OCI-LY7 (cell line): ENCODE data around the gene CRBN. TPM values are rescaled to one million over a fixed set of nuclear protein-coding genes. Genes with fewer than 3 reads are reported as not detected.
A peak's percentile ranks its signal among the peaks of the same experiment; 100 is the strongest.

Experiments used
- BruUV-seq: library from RNA; stranded (reverse); fragments of 400-500 nt; replicated peaks from 2 replicates; lab custom pipeline; 2021; lab: Mats Ljungman, UMichigan
- CTCF ChIA-PET: fragments of 300-600 bp; sonication (Branson Sonifier 250); formaldehyde crosslinking; loops from one replicate; lab custom pipeline; 2022; ENCODE audit warnings: antibody characterized with exemption; ENCODE audit not compliant: unreplicated experiment; lab: Charles Lee
- POLR2A ChIA-PET: fragments of 300-600 bp; sonication (Branson Sonifier 250); formaldehyde crosslinking; loops from one replicate; lab custom pipeline; 2022; ENCODE audit warnings: antibody characterized with exemption; lab: Charles Lee
- DNase-seq: peaks from one replicate; pipeline ENCODE4 v3.0.0-alpha.2; 2015; ENCODE audit warnings: low spot score
- H2AFZ ChIP-seq: fragments of 200-600 bp; sonication (generic), shearing (Covaris generic); 2 replicates; pipeline ENCODE4 v1.6.1; 2014; ENCODE audit warnings: mild to moderate bottlenecking, antibody characterized with exemption, low read length, moderate library complexity
- H3K27ac ChIP-seq: fragments of 200-600 bp; sonication (generic); 2 replicates; pipeline ENCODE4 v1.5.1; 2014; ENCODE audit warnings: mixed run types, low read depth, mild to moderate bottlenecking, moderate library complexity, low read length, inconsistent platforms; ENCODE audit not compliant: poor library complexity, severe bottlenecking
- H3K36me3 ChIP-seq: fragments of 200-600 bp; sonication (generic); 2 replicates; pipeline ENCODE4 v1.6.1; 2014; ENCODE audit warnings: mild to moderate bottlenecking, antibody characterized with exemption, low read length, moderate library complexity, mixed read lengths; ENCODE audit not compliant: insufficient read depth
- H3K4me1 ChIP-seq: fragments of 200-600 bp; sonication (generic); 2 replicates; pipeline ENCODE4 v1.5.1; 2014; ENCODE audit warnings: mild to moderate bottlenecking, low read length; ENCODE audit not compliant: insufficient read depth, poor library complexity, severe bottlenecking
- H3K4me2 ChIP-seq: fragments of 200-600 bp; sonication (generic); 2 replicates; pipeline ENCODE4 v1.6.1; 2014; ENCODE audit warnings: mild to moderate bottlenecking, low read length
- H3K4me3 ChIP-seq: fragments of 200-600 bp; sonication (generic); 2 replicates; pipeline ENCODE4 v1.5.1; 2014; ENCODE audit warnings: mild to moderate bottlenecking, low read depth, low read length; ENCODE audit not compliant: poor library complexity, severe bottlenecking
- H3K79me2 ChIP-seq: fragments of 200-600 bp; sonication (generic); 2 replicates; pipeline ENCODE4 v1.6.1; 2016; ENCODE audit warnings: low read depth, mild to moderate bottlenecking, low read length, moderate library complexity, mixed read lengths; ENCODE audit not compliant: insufficient read depth
- H3K9me2 ChIP-seq: fragments of 200-600 bp; sonication (generic); 2 replicates; pipeline ENCODE4 v1.6.1; 2016; ENCODE audit warnings: mild to moderate bottlenecking, low read length, mixed read lengths; ENCODE audit not compliant: insufficient read depth
- H3K9me3 ChIP-seq: fragments of 200-600 bp; sonication (generic); 2 replicates; pipeline ENCODE4 v1.6.1; 2014; ENCODE audit warnings: mild to moderate bottlenecking, mixed run types, low read length, mixed read lengths
- H4K20me1 ChIP-seq: fragments of 200-600 bp; sonication (generic); 2 replicates; pipeline ENCODE4 v1.6.1; 2014; ENCODE audit warnings: mild to moderate bottlenecking, antibody characterized with exemption, low read length, moderate library complexity, mixed read lengths; ENCODE audit not compliant: insufficient read depth
- EZH2phosphoT487 ChIP-seq: fragments of 200-600 bp; sonication (generic); IDR thresholded peaks from 2 replicates; pipeline ENCODE4 v1.6.1; 2018; ENCODE audit warnings: low read depth, borderline replicate concordance, mild to moderate bottlenecking, mixed run types, antibody characterized with exemption, low read length, moderate library complexity, mixed read lengths
- intact Hi-C: fragments of 100-400 bp; cut with micrococcal nuclease; formaldehyde crosslinking; loops from one replicate; pipeline ENCODE4 v1.10.0; 2022; ENCODE audit not compliant: unreplicated experiment
- total RNA-seq, 2 experiments: library from RNA; depleted of rRNA in 1 of 2; stranded (reverse); fragments of >200 nt in 1 of 2; shearing (Covaris generic) in 1 of 2; gene quantifications; 2 replicates each; pipeline ENCODE4 v1.2.3, GENCODE V29; 2014 to 2022
- TF ChIP-seq, protein P1 (sequence below): fragments of 200-600 bp; sonication (generic); conservative IDR thresholded peaks from 2 replicates; pipeline ENCODE4 v1.5.1; 2014; ENCODE audit warnings: mild to moderate bottlenecking, antibody characterized with exemption, low read length, moderate library complexity, mixed read lengths

CRBN gene
- total RNA-seq, 2 experiments from 2014 or later, result 23.5 to 32.5 TPM

DNA sequence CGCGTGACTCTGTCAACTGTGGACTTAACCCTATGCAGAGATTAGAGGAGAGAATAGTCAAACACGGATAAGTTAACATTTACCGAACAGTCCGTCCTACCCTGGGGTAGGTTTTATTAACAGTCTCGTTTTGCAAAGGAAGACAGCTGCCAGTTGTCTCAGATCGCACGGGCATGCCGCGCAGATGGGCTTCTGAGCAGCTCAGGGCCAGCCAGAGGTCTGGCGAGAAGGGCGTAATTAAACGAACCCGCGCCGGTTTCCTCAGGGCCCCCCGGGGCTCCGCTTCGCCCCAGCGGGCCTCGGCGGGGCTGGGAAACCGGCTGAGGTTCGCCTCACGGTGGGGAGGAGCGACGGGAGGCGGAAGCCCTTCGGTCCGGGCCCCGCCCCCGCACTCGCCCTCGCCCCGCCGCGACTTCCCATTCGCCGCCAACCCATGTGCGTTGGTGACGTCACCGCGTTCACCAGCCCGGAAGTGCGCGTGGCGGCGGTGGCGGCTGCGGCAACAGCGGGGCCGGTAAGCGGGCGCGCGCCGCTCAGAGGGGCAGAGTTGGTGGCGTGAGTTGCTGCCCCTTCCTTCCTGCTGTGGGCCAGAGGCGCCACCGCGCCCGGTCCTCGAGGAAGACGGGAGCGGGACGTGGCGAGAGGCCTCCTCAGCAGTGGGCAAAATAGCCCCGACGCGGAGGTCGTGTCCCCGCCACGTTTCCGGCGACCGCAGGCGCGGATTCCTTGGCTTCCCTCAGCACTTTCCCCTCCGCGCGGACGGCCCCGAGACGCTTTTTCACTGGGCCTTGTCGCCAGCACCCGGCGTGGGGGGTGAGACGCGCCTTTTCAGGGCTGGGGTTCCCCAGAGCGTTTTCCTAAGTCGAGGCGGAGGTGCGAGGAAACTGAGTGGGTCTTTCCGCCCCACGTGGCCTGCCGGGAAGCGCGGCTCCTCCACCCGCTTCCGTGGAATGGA, 52.7 kb downstream of the CRBN start, which contains the start of gene TRNT1:
TRNT1 (plus strand) TSS at position 464 of the 955 bp plus-strand sequence. CDS start 2,101 bp downstream, outside the sequence.
- DNase-seq, result peak; percentile 94
- Histone ChIP-seq H2AFZ (peak within 1 kb of the TSS; percentile 92), H3K27ac (peak within 1 kb of the TSS; percentile 60), H3K9me2 (no peaks in the 10 kb centered on the region), H3K36me3 (peaks cover 29% of the 10 kb centered on the region), H3K4me2 (peak within 1 kb of the TSS; percentile 82), H4K20me1 (no peaks in the 10 kb centered on the region), H3K9me3 (no peaks in the 10 kb centered on the region), H3K4me3 (peak within 1 kb of the TSS; percentile 91), H3K79me2 (peaks cover 34% of the 10 kb centered on the region), H3K4me1 (peaks cover 20% of the 10 kb centered on the region)
- TF ChIP-seq EZH2phosphoT487, result no peak
- TF ChIP-seq, protein P1, sequence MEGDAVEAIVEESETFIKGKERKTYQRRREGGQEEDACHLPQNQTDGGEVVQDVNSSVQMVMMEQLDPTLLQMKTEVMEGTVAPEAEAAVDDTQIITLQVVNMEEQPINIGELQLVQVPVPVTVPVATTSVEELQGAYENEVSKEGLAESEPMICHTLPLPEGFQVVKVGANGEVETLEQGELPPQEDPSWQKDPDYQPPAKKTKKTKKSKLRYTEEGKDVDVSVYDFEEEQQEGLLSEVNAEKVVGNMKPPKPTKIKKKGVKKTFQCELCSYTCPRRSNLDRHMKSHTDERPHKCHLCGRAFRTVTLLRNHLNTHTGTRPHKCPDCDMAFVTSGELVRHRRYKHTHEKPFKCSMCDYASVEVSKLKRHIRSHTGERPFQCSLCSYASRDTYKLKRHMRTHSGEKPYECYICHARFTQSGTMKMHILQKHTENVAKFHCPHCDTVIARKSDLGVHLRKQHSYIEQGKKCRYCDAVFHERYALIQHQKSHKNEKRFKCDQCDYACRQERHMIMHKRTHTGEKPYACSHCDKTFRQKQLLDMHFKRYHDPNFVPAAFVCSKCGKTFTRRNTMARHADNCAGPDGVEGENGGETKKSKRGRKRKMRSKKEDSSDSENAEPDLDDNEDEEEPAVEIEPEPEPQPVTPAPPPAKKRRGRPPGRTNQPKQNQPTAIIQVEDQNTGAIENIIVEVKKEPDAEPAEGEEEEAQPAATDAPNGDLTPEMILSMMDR, result no peak
- intact Hi-C loops, result loop anchor here (2.0 kb wide), 1 partner anchor 38 kb away; no protein-coding TSS in a partner anchor
- BruUV-seq, result no TSS peak
- ChIA-PET POLR2A (interaction anchor here (1.0 kb wide), 1 partner anchor 38 kb away, joined by 3 read pairs; no protein-coding TSS in a partner anchor), CTCF (no interaction called here)

DNA sequence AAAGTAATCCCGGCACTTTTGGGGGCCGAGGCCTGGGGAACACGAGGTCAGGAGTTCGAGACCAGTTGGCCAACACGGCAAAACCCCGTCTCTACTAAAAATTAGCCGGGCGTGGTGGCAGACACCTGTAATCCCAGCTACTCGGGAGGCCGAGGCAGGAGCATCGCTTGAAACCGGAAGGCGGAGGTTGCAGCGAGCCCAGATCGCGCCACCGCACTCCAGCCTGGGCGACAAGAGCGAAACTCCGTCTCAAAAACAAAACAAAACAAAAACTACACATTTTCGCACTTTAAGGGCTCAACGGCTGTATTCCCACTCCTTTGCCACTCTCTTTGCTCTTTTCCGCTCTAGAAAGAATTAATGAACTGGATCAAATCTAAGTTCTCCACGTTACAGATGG, 53.5 kb downstream of the CRBN start:
- Histone ChIP-seq H2AFZ (peak overlapping the region; percentile 92), H3K4me2 (peak overlapping the region; percentile 72), H4K20me1 (no peaks in the 10 kb centered on the region), H3K36me3 (peaks cover 25% of the 10 kb centered on the region), H3K4me3 (peak overlapping the region; percentile 91), H3K9me2 (no peaks in the 10 kb centered on the region), H3K4me1 (peaks cover 20% of the 10 kb centered on the region), H3K79me2 (peaks cover 34% of the 10 kb centered on the region), H3K9me3 (no peaks in the 10 kb centered on the region), H3K27ac (peak overlapping the region; percentile 58)
- TF ChIP-seq, protein P1, result no peak
- TF ChIP-seq EZH2phosphoT487, result no peak
- POLR2A ChIA-PET, result no interaction called here
- intact Hi-C loops, result loop anchor here (2.0 kb wide), 1 partner anchor 37 kb away; no protein-coding TSS in a partner anchor
- CTCF ChIA-PET, result no interaction called here
- no peak for DNase-seq
- TSS peak; percentile 92 for BruUV-seq
